HepG2 (cell line): ENCODE data around the gene PRDX6. TPM values are rescaled to one million over a fixed set of nuclear protein-coding genes. Genes with fewer than 3 reads are reported as not detected.
"Not testable (repeated sequence)": the region's sequence is repeated elsewhere in the genome, so short reads cannot be mapped to it uniquely, and the experiment has no call there.

ENCODE experiments used
- ARID5B ChIP-seq: IDR thresholded peaks from 2 replicates; pipeline ENCODE4 v1.4.0; 2020; ENCODE audit warnings: mild to moderate bottlenecking, missing genetic modification reagents
- ASH2L ChIP-seq: fragments of 300-600, 200-600 bp; sonication (generic); IDR thresholded peaks from 2 replicates; pipeline ENCODE4 v1.7.0; 2017; ENCODE audit warnings: low read depth, mild to moderate bottlenecking, moderate library complexity, mixed read lengths, low read length; ENCODE audit not compliant: insufficient read length
- ELF3 ChIP-seq: IDR thresholded peaks from 2 replicates; pipeline ENCODE4 v1.6.1; 2016; ENCODE audit warnings: missing genetic modification reagents, missing compliant biosample characterization
- FOXP1 ChIP-seq, 2 experiments: fragments of 450-650 bp in 1 of 2; IDR thresholded peaks; 2 replicates each; pipeline ENCODE4 v1.6.1; 2017 to 2018; ENCODE audit warnings: antibody characterized with exemption in 1 of 2
- GATAD2A ChIP-seq: IDR thresholded peaks from 2 replicates; pipeline ENCODE4 v1.6.1; 2016
- HNF1B ChIP-seq: sonication (generic); formaldehyde crosslinking; IDR thresholded peaks from 2 replicates; pipeline ENCODE4 v1.5.1; 2020; ENCODE audit warnings: mild to moderate bottlenecking, moderate library complexity, missing genetic modification reagents
- KDM6A ChIP-seq: IDR thresholded peaks from 2 replicates; pipeline ENCODE4 v1.6.1; 2016; ENCODE audit warnings: low read depth
- SALL1 ChIP-seq: sonication (generic); formaldehyde crosslinking; IDR thresholded peaks from 2 replicates; pipeline ENCODE4 v1.8.0; 2022; ENCODE audit warnings: mild to moderate bottlenecking, missing genetic modification reagents
- TAF1 ChIP-seq: sonication (generic); formaldehyde crosslinking; IDR thresholded peaks from 2 replicates; pipeline ENCODE4 v1.4.0; 2020; ENCODE audit warnings: missing genetic modification reagents
- TBX2 ChIP-seq: sonication (generic); formaldehyde crosslinking; IDR thresholded peaks from 2 replicates; pipeline ENCODE4 v1.5.0; 2020; ENCODE audit warnings: missing genetic modification reagents, mild to moderate bottlenecking, borderline replicate concordance
- ZMYM4 ChIP-seq: sonication (generic); formaldehyde crosslinking; IDR thresholded peaks from 2 replicates; pipeline ENCODE4 v1.8.1; 2023; ENCODE audit warnings: mild to moderate bottlenecking, missing genetic modification reagents
- ZNF333 ChIP-seq: sonication (generic); formaldehyde crosslinking; IDR thresholded peaks from 2 replicates; pipeline ENCODE4 v1.4.0; 2020; ENCODE audit warnings: mild to moderate bottlenecking, missing genetic modification reagents, borderline replicate concordance
- ZNF350 ChIP-seq: sonication (generic); formaldehyde crosslinking; IDR thresholded peaks from 2 replicates; pipeline ENCODE4 v1.4.0; 2020; ENCODE audit warnings: mild to moderate bottlenecking, low read depth, missing genetic modification reagents, borderline replicate concordance
- ZNF547 ChIP-seq: sonication (generic); formaldehyde crosslinking; IDR thresholded peaks from 2 replicates; pipeline ENCODE4 v1.5.1; 2020; ENCODE audit warnings: mild to moderate bottlenecking, missing genetic modification reagents
- ZNF746 ChIP-seq: sonication (generic); formaldehyde crosslinking; IDR thresholded peaks from 2 replicates; pipeline ENCODE4 v1.8.0; 2022; ENCODE audit warnings: mild to moderate bottlenecking, missing genetic modification reagents
- ZNF772 ChIP-seq: sonication (generic); formaldehyde crosslinking; IDR thresholded peaks from 2 replicates; pipeline ENCODE4 v1.5.0; 2020; ENCODE audit warnings: mild to moderate bottlenecking, missing genetic modification reagents
- polyA plus RNA-seq, 8 experiments: library from polyadenylated mRNA; depleted of rRNA in 3 of 8; stranded (reverse) in 7 of 8; unstranded in 1 of 8; fragments of >200 nt; fragmentation: Illumina TruSeq in 4 of 8; extraction: Trizol in 4 of 8; gene quantifications; 2 replicates each; pipeline versions ENCODE4 v1.2.1 to v1.2.3, GENCODE V29; 2011 to 2016; ENCODE audit warnings: low read depth in 4 of 8, missing spikeins in 1 of 8, mixed read lengths in 1 of 8; ENCODE audit not compliant: insufficient read depth in 1 of 8
- total RNA-seq, 5 experiments: library from RNA; depleted of rRNA; stranded (reverse); fragments of >200 nt; fragmentation: Illumina TruSeq; extraction: Trizol; gene quantifications; 2 replicates each; pipeline ENCODE4 v1.2.3, GENCODE V29; 2016; ENCODE audit warnings: low read depth in 1 of 5

Gene PRDX6
- total and polyA plus RNA-seq, 2 of the 13 experiments (the other 11 are each of a cell fraction or from before 2014, with no cell fraction given) = 224 to 309 TPM

GRCh38 chr1:173474780-173475421, 2.2 kb upstream of the PRDX6 start (continued):
- peak; percentile 65; the same call in 1 of the 2 replicates for TF ChIP-seq TBX2
- TF ChIP-seq ARID5B (CRISPR knock-in tag) = peak; percentile 60; the same call in 1 of the 2 replicates
- TF ChIP-seq ZNF333 (CRISPR knock-in tag) = peak; percentile 54; the same call in 1 of the 2 replicates
- peak; percentile 32; the same call in 1 of the 2 replicates for TF ChIP-seq GATAD2A
- TF ChIP-seq ZMYM4 = peak; percentile 21; the same call in 1 of the 2 replicates
- 0 out of 2 replicates have a peak, but pooled peaks have one; percentile 45 for TF ChIP-seq ZNF350 (CRISPR knock-in tag)
- peak; percentile 14; the same call in 1 of the 2 replicates for TF ChIP-seq SALL1
- TF ChIP-seq ZNF746 = peak; percentile 34; the same call in 1 of the 2 replicates
- TF ChIP-seq ZNF547 = peak; percentile 51; the same call in 1 of the 2 replicates
- TF ChIP-seq HNF1B = peak; percentile 27; the same call in 1 of the 2 replicates
- peak; percentile 46 for TF ChIP-seq ASH2L
- TF ChIP-seq KDM6A = 0 out of 2 replicates have a peak, but pooled peaks have one; percentile 17
- peak; percentile 77; the same call in 1 of the 2 replicates for TF ChIP-seq ZNF772
- TF ChIP-seq TAF1 (CRISPR knock-in tag) = 0 out of 2 replicates have a peak, but pooled peaks have one; percentile 8
- TF ChIP-seq FOXP1 (IDR thresholded peaks at IDR 0.05) = not testable (repeated sequence)
- peak; percentile 48; the same call in 1 of the 2 replicates for TF ChIP-seq FOXP1 (CRISPR knock-in tag; IDR thresholded peaks at IDR 0.05)
- peak; percentile 38; the same call in 1 of the 2 replicates for TF ChIP-seq ELF3 (CRISPR knock-in tag)
